ENCODE measurements around the gene SIRT2. TPM values are rescaled to one million over a fixed set of nuclear protein-coding genes. Genes with fewer than 3 reads are reported as not detected.

Gene SIRT2
- total and polyA plus RNA-seq, 2 of the 13 experiments (the other 11 are each of a cell fraction or from before 2014, with no cell fraction given), result 22.3 to 26.1 TPM

DNA sequence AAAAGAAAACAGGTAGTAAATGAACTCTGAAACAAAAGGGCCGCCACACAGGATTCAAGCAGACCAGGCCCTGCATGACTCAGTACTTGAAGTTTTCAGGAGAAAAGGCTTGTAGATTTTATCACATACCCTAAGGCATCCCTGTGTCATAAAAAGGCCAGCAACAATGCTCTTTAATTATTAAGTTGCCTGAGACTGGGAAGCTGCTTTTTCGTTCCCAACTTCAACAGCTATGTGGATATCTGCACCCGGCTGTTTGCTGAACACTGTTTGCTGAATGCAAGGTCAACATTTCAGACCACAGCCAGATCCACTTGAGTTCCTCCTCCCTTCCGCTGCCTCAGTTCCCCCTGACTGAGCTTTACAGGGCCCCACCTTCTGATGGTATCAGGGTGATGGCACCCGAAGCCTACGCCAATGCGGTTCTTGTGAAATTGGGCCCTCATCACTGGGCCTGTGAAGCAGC is 61.7 kb downstream of the SIRT2 start (continued):
- TF ChIP-seq, protein P1, sequence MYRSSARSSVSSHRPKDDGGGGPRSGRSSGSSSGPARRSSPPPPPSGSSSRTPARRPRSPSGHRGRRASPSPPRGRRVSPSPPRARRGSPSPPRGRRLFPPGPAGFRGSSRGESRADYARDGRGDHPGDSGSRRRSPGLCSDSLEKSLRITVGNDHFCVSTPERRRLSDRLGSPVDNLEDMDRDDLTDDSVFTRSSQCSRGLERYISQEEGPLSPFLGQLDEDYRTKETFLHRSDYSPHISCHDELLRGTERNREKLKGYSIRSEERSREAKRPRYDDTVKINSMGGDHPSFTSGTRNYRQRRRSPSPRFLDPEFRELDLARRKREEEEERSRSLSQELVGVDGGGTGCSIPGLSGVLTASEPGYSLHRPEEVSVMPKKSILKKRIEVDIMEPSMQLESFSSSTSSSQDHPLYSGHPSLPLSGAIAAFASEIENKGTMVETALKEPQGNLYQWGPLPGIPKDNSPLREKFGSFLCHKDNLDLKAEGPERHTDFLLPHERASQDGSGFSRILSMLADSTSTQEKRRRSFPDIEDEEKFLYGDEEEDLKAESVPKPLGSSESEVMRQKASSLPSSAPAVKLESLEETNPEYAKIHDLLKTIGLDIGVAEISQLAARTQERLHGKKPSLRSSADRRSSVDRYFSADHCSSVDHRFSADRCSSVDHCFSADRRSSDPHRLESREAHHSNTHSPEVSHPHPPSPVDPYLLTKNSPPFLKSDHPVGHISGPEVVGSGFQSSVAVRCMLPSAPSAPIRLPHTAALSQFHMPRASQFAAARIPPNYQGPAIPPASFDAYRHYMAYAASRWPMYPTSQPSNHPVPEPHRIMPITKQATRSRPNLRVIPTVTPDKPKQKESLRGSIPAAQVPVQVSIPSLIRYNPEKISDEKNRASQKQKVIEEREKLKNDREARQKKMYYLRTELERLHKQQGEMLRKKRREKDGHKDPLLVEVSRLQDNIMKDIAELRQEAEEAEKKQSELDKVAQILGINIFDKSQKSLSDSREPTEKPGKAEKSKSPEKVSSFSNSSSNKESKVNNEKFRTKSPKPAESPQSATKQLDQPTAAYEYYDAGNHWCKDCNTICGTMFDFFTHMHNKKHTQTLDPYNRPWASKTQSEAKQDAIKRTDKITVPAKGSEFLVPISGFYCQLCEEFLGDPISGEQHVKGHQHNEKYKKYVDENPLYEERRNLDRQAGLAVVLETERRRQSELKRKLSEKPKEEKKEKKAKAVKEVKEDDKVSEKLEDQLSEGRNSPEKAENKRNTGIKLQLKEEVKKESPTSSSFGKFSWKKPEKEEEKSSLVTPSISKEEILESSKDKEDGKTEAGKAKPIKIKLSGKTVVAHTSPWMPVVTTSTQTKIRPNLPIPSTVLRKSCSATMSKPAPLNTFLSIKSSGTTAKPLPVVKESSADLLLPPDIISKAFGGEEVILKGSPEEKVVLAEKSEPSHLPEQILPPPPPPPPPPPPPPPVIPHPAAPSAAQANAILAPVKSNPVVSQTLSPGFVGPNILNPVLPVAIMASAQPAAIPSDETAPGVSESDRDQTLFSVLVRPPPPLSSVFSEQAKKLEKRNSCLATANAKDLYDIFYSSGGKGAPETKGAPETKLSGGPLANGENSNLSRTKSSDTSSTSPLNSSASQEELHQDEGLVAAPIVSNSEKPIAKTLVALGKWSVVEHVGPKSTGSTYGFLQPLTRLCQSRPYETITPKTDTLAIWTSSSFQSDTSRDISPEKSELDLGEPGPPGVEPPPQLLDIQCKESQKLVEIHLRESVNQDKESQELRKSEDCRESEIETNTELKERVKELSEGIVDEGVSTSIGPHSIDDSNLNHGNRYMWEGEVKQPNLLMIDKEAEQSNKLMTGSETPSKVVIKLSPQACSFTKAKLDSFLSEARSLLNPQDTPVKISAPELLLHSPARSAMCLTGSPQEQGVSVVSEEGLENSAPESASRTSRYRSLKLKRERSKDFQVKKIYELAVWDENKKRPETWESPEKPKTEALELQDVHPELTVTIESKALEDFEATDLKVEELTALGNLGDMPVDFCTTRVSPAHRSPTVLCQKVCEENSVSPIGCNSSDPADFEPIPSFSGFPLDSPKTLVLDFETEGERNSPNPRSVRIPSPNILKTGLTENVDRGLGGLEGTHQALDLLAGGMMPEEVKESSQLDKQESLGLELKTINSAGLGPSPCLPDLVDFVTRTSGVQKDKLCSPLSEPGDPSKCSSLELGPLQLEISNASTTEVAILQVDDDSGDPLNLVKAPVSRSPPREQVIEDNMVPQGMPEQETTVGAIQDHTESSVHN (CRISPR knock-in tag; IDR thresholded peaks at IDR 0.05), result no peak
- TF ChIP-seq FOXK1 (CRISPR knock-in tag; IDR thresholded peaks at IDR 0.05; ENCODE audit: borderline replicate concordance, low read depth), result no peak
- peak; percentile 62; the same call in 1 of the 2 replicates for TF ChIP-seq HDAC2 (CRISPR knock-in tag; IDR thresholded peaks at IDR 0.05)
- TF ChIP-seq, protein P2, sequence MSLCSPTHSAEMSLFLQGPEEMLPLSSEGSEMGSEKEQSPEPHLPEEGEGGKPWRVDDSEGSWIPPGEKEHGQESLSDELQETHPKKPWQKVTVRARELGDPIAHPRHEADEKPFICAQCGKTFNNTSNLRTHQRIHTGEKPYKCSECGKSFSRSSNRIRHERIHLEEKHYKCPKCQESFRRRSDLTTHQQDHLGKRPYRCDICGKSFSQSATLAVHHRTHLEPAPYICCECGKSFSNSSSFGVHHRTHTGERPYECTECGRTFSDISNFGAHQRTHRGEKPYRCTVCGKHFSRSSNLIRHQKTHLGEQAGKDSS (CRISPR knock-in tag; IDR thresholded peaks at IDR 0.05; ENCODE audit: borderline replicate concordance, low read depth), result peak; percentile 33; the same call in 1 of the 2 replicates
- TF ChIP-seq ETV5 (CRISPR knock-in tag; IDR thresholded peaks at IDR 0.05; ENCODE audit: borderline replicate concordance), result peak; percentile 43; the same call in 1 of the 2 replicates
- 0 out of 2 replicates have a peak, but pooled peaks have one; percentile 16 for TF ChIP-seq POLR2AphosphoS5 (IDR thresholded peaks at IDR 0.05; ENCODE audit: low read depth, low read length)
- no peak for TF ChIP-seq KMT2B (CRISPR knock-in tag; IDR thresholded peaks at IDR 0.05)
- TF ChIP-seq, protein P3, sequence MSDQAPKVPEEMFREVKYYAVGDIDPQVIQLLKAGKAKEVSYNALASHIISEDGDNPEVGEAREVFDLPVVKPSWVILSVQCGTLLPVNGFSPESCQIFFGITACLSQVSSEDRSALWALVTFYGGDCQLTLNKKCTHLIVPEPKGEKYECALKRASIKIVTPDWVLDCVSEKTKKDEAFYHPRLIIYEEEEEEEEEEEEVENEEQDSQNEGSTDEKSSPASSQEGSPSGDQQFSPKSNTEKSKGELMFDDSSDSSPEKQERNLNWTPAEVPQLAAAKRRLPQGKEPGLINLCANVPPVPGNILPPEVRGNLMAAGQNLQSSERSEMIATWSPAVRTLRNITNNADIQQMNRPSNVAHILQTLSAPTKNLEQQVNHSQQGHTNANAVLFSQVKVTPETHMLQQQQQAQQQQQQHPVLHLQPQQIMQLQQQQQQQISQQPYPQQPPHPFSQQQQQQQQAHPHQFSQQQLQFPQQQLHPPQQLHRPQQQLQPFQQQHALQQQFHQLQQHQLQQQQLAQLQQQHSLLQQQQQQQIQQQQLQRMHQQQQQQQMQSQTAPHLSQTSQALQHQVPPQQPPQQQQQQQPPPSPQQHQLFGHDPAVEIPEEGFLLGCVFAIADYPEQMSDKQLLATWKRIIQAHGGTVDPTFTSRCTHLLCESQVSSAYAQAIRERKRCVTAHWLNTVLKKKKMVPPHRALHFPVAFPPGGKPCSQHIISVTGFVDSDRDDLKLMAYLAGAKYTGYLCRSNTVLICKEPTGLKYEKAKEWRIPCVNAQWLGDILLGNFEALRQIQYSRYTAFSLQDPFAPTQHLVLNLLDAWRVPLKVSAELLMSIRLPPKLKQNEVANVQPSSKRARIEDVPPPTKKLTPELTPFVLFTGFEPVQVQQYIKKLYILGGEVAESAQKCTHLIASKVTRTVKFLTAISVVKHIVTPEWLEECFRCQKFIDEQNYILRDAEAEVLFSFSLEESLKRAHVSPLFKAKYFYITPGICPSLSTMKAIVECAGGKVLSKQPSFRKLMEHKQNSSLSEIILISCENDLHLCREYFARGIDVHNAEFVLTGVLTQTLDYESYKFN (CRISPR knock-in tag; conservative IDR thresholded peaks at IDR 0.05), result peak; percentile 59
- TF ChIP-seq ERF (CRISPR knock-in tag; IDR thresholded peaks at IDR 0.05), result 0 out of 2 replicates have a peak, but pooled peaks have one; percentile 29
- TF ChIP-seq, protein P4, sequence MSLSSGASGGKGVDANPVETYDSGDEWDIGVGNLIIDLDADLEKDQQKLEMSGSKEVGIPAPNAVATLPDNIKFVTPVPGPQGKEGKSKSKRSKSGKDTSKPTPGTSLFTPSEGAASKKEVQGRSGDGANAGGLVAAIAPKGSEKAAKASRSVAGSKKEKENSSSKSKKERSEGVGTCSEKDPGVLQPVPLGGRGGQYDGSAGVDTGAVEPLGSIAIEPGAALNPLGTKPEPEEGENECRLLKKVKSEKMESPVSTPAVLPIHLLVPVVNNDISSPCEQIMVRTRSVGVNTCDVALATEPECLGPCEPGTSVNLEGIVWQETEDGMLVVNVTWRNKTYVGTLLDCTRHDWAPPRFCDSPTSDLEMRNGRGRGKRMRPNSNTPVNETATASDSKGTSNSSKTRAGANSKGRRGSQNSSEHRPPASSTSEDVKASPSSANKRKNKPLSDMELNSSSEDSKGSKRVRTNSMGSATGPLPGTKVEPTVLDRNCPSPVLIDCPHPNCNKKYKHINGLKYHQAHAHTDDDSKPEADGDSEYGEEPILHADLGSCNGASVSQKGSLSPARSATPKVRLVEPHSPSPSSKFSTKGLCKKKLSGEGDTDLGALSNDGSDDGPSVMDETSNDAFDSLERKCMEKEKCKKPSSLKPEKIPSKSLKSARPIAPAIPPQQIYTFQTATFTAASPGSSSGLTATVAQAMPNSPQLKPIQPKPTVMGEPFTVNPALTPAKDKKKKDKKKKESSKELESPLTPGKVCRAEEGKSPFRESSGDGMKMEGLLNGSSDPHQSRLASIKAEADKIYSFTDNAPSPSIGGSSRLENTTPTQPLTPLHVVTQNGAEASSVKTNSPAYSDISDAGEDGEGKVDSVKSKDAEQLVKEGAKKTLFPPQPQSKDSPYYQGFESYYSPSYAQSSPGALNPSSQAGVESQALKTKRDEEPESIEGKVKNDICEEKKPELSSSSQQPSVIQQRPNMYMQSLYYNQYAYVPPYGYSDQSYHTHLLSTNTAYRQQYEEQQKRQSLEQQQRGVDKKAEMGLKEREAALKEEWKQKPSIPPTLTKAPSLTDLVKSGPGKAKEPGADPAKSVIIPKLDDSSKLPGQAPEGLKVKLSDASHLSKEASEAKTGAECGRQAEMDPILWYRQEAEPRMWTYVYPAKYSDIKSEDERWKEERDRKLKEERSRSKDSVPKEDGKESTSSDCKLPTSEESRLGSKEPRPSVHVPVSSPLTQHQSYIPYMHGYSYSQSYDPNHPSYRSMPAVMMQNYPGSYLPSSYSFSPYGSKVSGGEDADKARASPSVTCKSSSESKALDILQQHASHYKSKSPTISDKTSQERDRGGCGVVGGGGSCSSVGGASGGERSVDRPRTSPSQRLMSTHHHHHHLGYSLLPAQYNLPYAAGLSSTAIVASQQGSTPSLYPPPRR (CRISPR knock-in tag; IDR thresholded peaks at IDR 0.05; ENCODE audit: borderline replicate concordance), result 0 out of 2 replicates have a peak, but pooled peaks have one; percentile 28
- TF ChIP-seq ZFP90 (CRISPR knock-in tag; IDR thresholded peaks at IDR 0.05; ENCODE audit: borderline replicate concordance), result no peak

All from HepG2 (cell line).